CD14-positive monocyte (primary cell): Measurements from ENCODE around the gene PGAP2. TPM values are rescaled to one million over a fixed set of nuclear protein-coding genes. Genes with fewer than 3 reads are reported as not detected.

Experiments used
- DNase-seq, 3 donors: peaks; one replicate each; pipeline ENCODE4 v3.0.0-alpha.2; 2011 to 2022
- H2AFZ ChIP-seq: 2 replicates; pipeline ENCODE4 v1.6.0; 2012; ENCODE audit warnings: mild to moderate bottlenecking, low read depth, low read length, inconsistent platforms; ENCODE audit not compliant: insufficient read depth, poor library complexity, severe bottlenecking
- H3K27ac ChIP-seq, 2 donors: 1 replicate in 1 of 2; 2 replicates in 1 of 2; pipeline ENCODE4 v1.5.1; 2012 to 2013; ENCODE audit warnings: low read length in 2 of 2, control low read depth in 1 of 2, inconsistent platforms in 1 of 2, low read depth in 1 of 2, mild to moderate bottlenecking in 1 of 2
- H3K27me3 ChIP-seq, 2 donors: one replicate each; pipeline versions ENCODE4 v1.6.0 to v1.6.1; 2011 to 2013; ENCODE audit warnings: low read length in 2 of 2; ENCODE audit not compliant: control insufficient read depth in 2 of 2, insufficient read depth in 2 of 2
- H3K36me3 ChIP-seq, 2 donors: replicated peaks in 1 of 2; 1 replicate in 1 of 2; 2 replicates in 1 of 2; pipeline versions ENCODE4 v1.5.1 to v1.6.1; 2012 to 2013; ENCODE audit warnings: low read length in 2 of 2, control low read depth in 1 of 2, inconsistent platforms in 1 of 2, mild to moderate bottlenecking in 1 of 2; ENCODE audit not compliant: insufficient read depth in 2 of 2, control insufficient read depth in 1 of 2
- H3K4me1 ChIP-seq, 2 donors: 1 replicate in 1 of 2; 2 replicates in 1 of 2; pipeline versions ENCODE4 v1.5.1 to v1.6.1; 2012 to 2013; ENCODE audit warnings: low read length in 2 of 2, control low read depth in 1 of 2, inconsistent platforms in 1 of 2, mild to moderate bottlenecking in 1 of 2, moderate library complexity in 1 of 2; ENCODE audit not compliant: insufficient read depth in 2 of 2, control insufficient read depth in 1 of 2
- H3K4me2 ChIP-seq: replicated peaks from 2 replicates; pipeline ENCODE3; 2012; ENCODE audit warnings: low read length, moderate library complexity, mild to moderate bottlenecking; ENCODE audit not compliant: poor library complexity, severe bottlenecking; ENCODE audit errors: extremely low read depth
- H3K4me3 ChIP-seq, 3 experiments: fragments of 200-600 bp in 1 of 3; sonication (generic) in 1 of 3; replicated peaks in 1 of 3; 1 replicate in 2 of 3; 2 replicates in 1 of 3; pipeline ENCODE4 v1.5.1; 2011 to 2013; ENCODE audit warnings: low read length in 3 of 3, mild to moderate bottlenecking in 3 of 3, control low read depth in 2 of 3, low read depth in 2 of 3, inconsistent platforms in 1 of 3, moderate library complexity in 1 of 3
- H3K79me2 ChIP-seq: 2 replicates; pipeline ENCODE4 v1.6.0; 2012; ENCODE audit warnings: mild to moderate bottlenecking, control low read depth, inconsistent platforms, low read length, moderate library complexity; ENCODE audit not compliant: insufficient read depth
- H3K9ac ChIP-seq: 2 replicates; pipeline ENCODE4 v1.6.0; 2017; ENCODE audit warnings: low read length, mild to moderate bottlenecking; ENCODE audit not compliant: insufficient read depth, poor library complexity, severe bottlenecking
- H3K9me3 ChIP-seq, 2 donors: replicated peaks in 1 of 2; 1 replicate in 1 of 2; 2 replicates in 1 of 2; pipeline versions ENCODE4 v1.5.1 to v1.6.1; 2012 to 2013; ENCODE audit warnings: low read length in 2 of 2, control low read depth in 1 of 2; ENCODE audit not compliant: control insufficient read depth in 1 of 2, insufficient read depth in 1 of 2
- H4K20me1 ChIP-seq: 2 replicates; pipeline ENCODE4 v1.6.0; 2012; ENCODE audit warnings: mild to moderate bottlenecking, low read length, control low read depth, moderate library complexity; ENCODE audit not compliant: insufficient read depth
- H3K27ac Mint-ChIP-seq, 7 donors: one replicate each; pipeline ENCODE4 v1.8.0; 2020; ENCODE audit warnings: mild to moderate bottlenecking in 7 of 7, mixed read lengths in 7 of 7, moderate library complexity in 6 of 7, inconsistent platforms in 2 of 7
- H3K27me3 Mint-ChIP-seq, 3 donors: one replicate each; pipeline ENCODE4 v1.8.0; 2021 to 2022; ENCODE audit warnings: low read depth in 3 of 3, mild to moderate bottlenecking in 3 of 3, mixed read lengths in 3 of 3, moderate library complexity in 3 of 3, inconsistent platforms in 1 of 3
- H3K36me3 Mint-ChIP-seq, 2 donors: one replicate each; pipeline ENCODE4 v1.8.0; 2020; ENCODE audit warnings: mixed read lengths in 2 of 2, inconsistent platforms in 1 of 2, mild to moderate bottlenecking in 1 of 2
- H3K4me1 Mint-ChIP-seq: one replicate; pipeline ENCODE4 v1.8.0; 2020; ENCODE audit warnings: mild to moderate bottlenecking, mixed read lengths
- H3K4me3 Mint-ChIP-seq, 2 donors: one replicate each; pipeline ENCODE4 v1.8.0; 2020; ENCODE audit warnings: mild to moderate bottlenecking in 2 of 2, mixed read lengths in 2 of 2, moderate library complexity in 1 of 2
- H3K9me3 Mint-ChIP-seq, 7 donors: one replicate each; pipeline ENCODE4 v1.8.0; 2020 to 2022; ENCODE audit warnings: mixed read lengths in 7 of 7, mild to moderate bottlenecking in 6 of 7, moderate library complexity in 6 of 7, inconsistent platforms in 2 of 7
- WGBS: methylation state at CpG from one replicate; pipeline ENCODE4 v1.1.5; 2013; ENCODE audit warnings: missing lambda C conversion rate; ENCODE audit not compliant: insufficient coverage; 5-methylcytosine and 5-hydroxymethylcytosine counted together
- intact Hi-C, 2 donors: fragments of 100-400 bp; cut with micrococcal nuclease; formaldehyde crosslinking; loops; one replicate each; pipeline versions ENCODE4 v1.15.0 to v1.15.1; 2023
- polyA plus RNA-seq, 3 donors: library from polyadenylated mRNA; depleted of rRNA in 1 of 3; unstranded in 2 of 3; stranded (reverse) in 1 of 3; fragments of 300-500 nt in 2 of 3; fragments of >200 nt in 1 of 3; fragmentation: Illumina TruSeq in 2 of 3; gene quantifications; 1 replicate in 2 of 3; 2 replicates in 1 of 3; pipeline ENCODE4 v1.2.3, GENCODE V29; 2012 to 2021
- TF ChIP-seq, protein P1 (sequence below): fragments of 200-600 bp; IDR thresholded peaks from one replicate; pipeline ENCODE4 v1.8.0; 2022; ENCODE audit warnings: antibody characterized with exemption, mild to moderate bottlenecking

Gene PGAP2
- polyA plus RNA-seq, 3 donors: 5.8 to 17.9 (median 6.8) TPM

GRCh38 chr11:3795131-3796001, 13.0 kb upstream of the PGAP2 start:
- Histone ChIP-seq H4K20me1 (peaks cover 50% of the 10 kb centered on the region), H3K79me2 (peaks cover 70% of the 10 kb centered on the region), H3K27me3 (no peaks in the 10 kb centered on the region), H3K9me3 (no peaks in the 10 kb centered on the region), H2AFZ (no peak overlapping the region), H3K4me2 (peak overlapping the region; percentile 84), H3K4me1 (peaks cover 19 to 34% of the 10 kb centered on the region in 2 donors), H3K4me3 (peak overlapping the region in 1 of 3 experiments; percentile 91), H3K27ac (peak overlapping the region in 1 of 2 donors; percentile 99), H3K9ac (no peak overlapping the region), H3K36me3 (peaks cover 19 to 36% of the 10 kb centered on the region in 2 donors)
- WGBS: 42% methylated on average over 3 of the region's 8 CpGs
- intact Hi-C loops: loop anchor here in 1 of 2 donors (5.0 kb wide), 1 partner anchor 42 kb away; no protein-coding TSS in a partner anchor
- DNase-seq: no peak
- peak overlapping the region in 5 of 7 donors; percentile 95 to 99 (median 99) for H3K27ac Mint-ChIP-seq
- peaks cover 0 to 1% (median 0%) of the 10 kb centered on the region in 3 donors for H3K27me3 Mint-ChIP-seq
- peak overlapping the region; percentile 89 to 95 for H3K4me3 Mint-ChIP-seq
- peaks cover 26% of the 10 kb centered on the region for H3K4me1 Mint-ChIP-seq
- no peaks in the 10 kb centered on the region for H3K9me3 Mint-ChIP-seq
- peaks cover 14 to 36% of the 10 kb centered on the region in 2 donors for H3K36me3 Mint-ChIP-seq
- TF ChIP-seq, protein P1, sequence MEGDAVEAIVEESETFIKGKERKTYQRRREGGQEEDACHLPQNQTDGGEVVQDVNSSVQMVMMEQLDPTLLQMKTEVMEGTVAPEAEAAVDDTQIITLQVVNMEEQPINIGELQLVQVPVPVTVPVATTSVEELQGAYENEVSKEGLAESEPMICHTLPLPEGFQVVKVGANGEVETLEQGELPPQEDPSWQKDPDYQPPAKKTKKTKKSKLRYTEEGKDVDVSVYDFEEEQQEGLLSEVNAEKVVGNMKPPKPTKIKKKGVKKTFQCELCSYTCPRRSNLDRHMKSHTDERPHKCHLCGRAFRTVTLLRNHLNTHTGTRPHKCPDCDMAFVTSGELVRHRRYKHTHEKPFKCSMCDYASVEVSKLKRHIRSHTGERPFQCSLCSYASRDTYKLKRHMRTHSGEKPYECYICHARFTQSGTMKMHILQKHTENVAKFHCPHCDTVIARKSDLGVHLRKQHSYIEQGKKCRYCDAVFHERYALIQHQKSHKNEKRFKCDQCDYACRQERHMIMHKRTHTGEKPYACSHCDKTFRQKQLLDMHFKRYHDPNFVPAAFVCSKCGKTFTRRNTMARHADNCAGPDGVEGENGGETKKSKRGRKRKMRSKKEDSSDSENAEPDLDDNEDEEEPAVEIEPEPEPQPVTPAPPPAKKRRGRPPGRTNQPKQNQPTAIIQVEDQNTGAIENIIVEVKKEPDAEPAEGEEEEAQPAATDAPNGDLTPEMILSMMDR: no peak

GRCh38 chr11:3796002-3796311, 12.4 kb upstream of the PGAP2 start:
- H3K9me3 ChIP-seq: no peaks in the 10 kb centered on the region
- Mint-ChIP-seq H3K27ac (peak overlapping the region in 6 of 7 donors; percentile 95 to 99 (median 99)), H3K27me3 (peaks cover 0 to 1% (median 0%) of the 10 kb centered on the region in 3 donors), H3K4me1 (peaks cover 25% of the 10 kb centered on the region), H3K9me3 (no peaks in the 10 kb centered on the region), H3K36me3 (peaks cover 14 to 34% of the 10 kb centered on the region in 2 donors), H3K4me3 (peak overlapping the region; percentile 89 to 95)
- peak overlapping the region; percentile 84 for H3K4me2 ChIP-seq
- DNase-seq: no peak
- H3K4me3 ChIP-seq: peak overlapping the region in 2 of 3 experiments; percentile 91
- no peaks in the 10 kb centered on the region for H3K27me3 ChIP-seq
- TF ChIP-seq, protein P1: no peak
- peaks cover 19 to 34% of the 10 kb centered on the region in 2 donors for H3K36me3 ChIP-seq
- peak overlapping the region; percentile 98 for H3K9ac ChIP-seq
- WGBS: 24% methylated on average over 2 of the region's 6 CpGs
- H3K79me2 ChIP-seq: peaks cover 64% of the 10 kb centered on the region
- H3K4me1 ChIP-seq: peaks cover 19 to 28% of the 10 kb centered on the region in 2 donors
- peak overlapping the region in 1 of 2 donors; percentile 99 for H3K27ac ChIP-seq
- H2AFZ ChIP-seq: no peak overlapping the region
- H4K20me1 ChIP-seq: peaks cover 45% of the 10 kb centered on the region
- intact Hi-C loops: loop anchor here in 1 of 2 donors (5.0 kb wide), 1 partner anchor 41 kb away; no protein-coding TSS in a partner anchor
